Activated CD4-positive, alpha-beta T cell treated with anti-CD3 and anti-CD28 coated beads, Interleukin-2, amount 50 U/mL, for 4 hours (primary cell): Measurements from ENCODE around the gene WNT5A.

ENCODE experiments used
- DNase-seq, 2 experiments: peaks; one replicate each; pipeline ENCODE4 v3.0.0-alpha.2; 2020

Gene WNT5A

GRCh38 chr3:55486857-55487380 is at the start of gene WNT5A:
Gene WNT5A (minus strand): TSS chr3:55487306. CDS start chr3:55486985, 321 bp downstream.
- no peak for DNase-seq

GRCh38 chr3:55534876-55535275 is 47.8 kb upstream of the WNT5A start:
- DNase-seq: no peak

GRCh38 chr3:55532806-55533205 is 45.7 kb upstream of the WNT5A start:
- DNase-seq: no peak

GRCh38 chr3:55531321-55531720 is 44.2 kb upstream of the WNT5A start:
- no peak for DNase-seq

- no peak for DNase-seq
These were observed 40.3 kb upstream of the WNT5A start for GRCh38 chr3:55527361-55527760.

GRCh38 chr3:55526332-55527030 is 39.4 kb upstream of the WNT5A start:
- DNase-seq: no peak

- DNase-seq: no peak
These were observed 38.3 kb upstream of the WNT5A start for GRCh38 chr3:55525436-55525835.

GRCh38 chr3:55524565-55525244 is 37.6 kb upstream of the WNT5A start:
- DNase-seq: no peak

GRCh38 chr3:55523471-55523870 is 36.4 kb upstream of the WNT5A start:
- no peak for DNase-seq

GRCh38 chr3:55521738-55522421 is 34.8 kb upstream of the WNT5A start:
- DNase-seq: no peak

- no peak for DNase-seq
These were observed 34.1 kb upstream of the WNT5A start for GRCh38 chr3:55521064-55521737.

- no peak for DNase-seq
These were observed 31.9 kb upstream of the WNT5A start for GRCh38 chr3:55519019-55519418.

- no peak for DNase-seq
These were observed 31.3 kb upstream of the WNT5A start for GRCh38 chr3:55518451-55518850.

- DNase-seq: no peak
These were observed 29.4 kb upstream of the WNT5A start for GRCh38 chr3:55516392-55517030.

- no peak for DNase-seq
These were observed 28.6 kb upstream of the WNT5A start for GRCh38 chr3:55515550-55516246.

GRCh38 chr3:55514962-55515361 is 27.9 kb upstream of the WNT5A start:
- DNase-seq: no peak

GRCh38 chr3:55512571-55513343 is 25.7 kb upstream of the WNT5A start:
- DNase-seq: no peak

- no peak for DNase-seq
These were observed 24.9 kb upstream of the WNT5A start for GRCh38 chr3:55511895-55512570.

- DNase-seq: no peak
These were observed 21.2 kb upstream of the WNT5A start for GRCh38 chr3:55508335-55508734.

GRCh38 chr3:55507808-55508207 is 20.7 kb upstream of the WNT5A start:
- no peak for DNase-seq

GRCh38 chr3:55505776-55506175 is 18.7 kb upstream of the WNT5A start:
- DNase-seq: no peak
